Stomach (tissue), 19 donors: ENCODE data around the gene SUPT16H. TPM values are rescaled to one million over a fixed set of nuclear protein-coding genes. Genes with fewer than 3 reads are reported as not detected.

Experiments used
- DNase-seq, 2 donors: peaks; one replicate each; pipeline versions ENCODE4 v3.0.0 to v3.0.0-alpha.2; 2013 to 2019
- H3K27ac ChIP-seq, 5 donors: fragments of 200-600 bp in 4 of 5; sonication (generic) in 4 of 5; one replicate each; pipeline ENCODE4 v1.5.1; 2013 to 2019; ENCODE audit warnings: mild to moderate bottlenecking in 1 of 5, moderate library complexity in 1 of 5
- H3K27me3 ChIP-seq, 3 donors: fragments of 200-600 bp; sonication (generic); one replicate each; pipeline ENCODE4 v1.5.1; 2017 to 2019; ENCODE audit warnings: mixed run types in 1 of 3
- H3K36me3 ChIP-seq, 4 donors: fragments of 200-600 bp; sonication (generic); 1 replicate in 3 of 4; 2 replicates in 1 of 4; pipeline ENCODE4 v1.5.1; 2016 to 2019
- H3K4me1 ChIP-seq, 4 donors: fragments of 200-600 bp; sonication (generic); one replicate each; pipeline ENCODE4 v1.5.1; 2016 to 2019
- H3K4me3 ChIP-seq, 4 donors: fragments of 200-600 bp; sonication (generic) in 3 of 4; one replicate each; pipeline ENCODE4 v1.5.1; 2016 to 2019; ENCODE audit warnings: mild to moderate bottlenecking in 1 of 4
- H3K9me3 ChIP-seq, 4 donors: fragments of 200-600 bp; sonication (generic); one replicate each; pipeline ENCODE4 v1.5.1; 2016 to 2019
- EP300 ChIP-seq: sonication (generic); formaldehyde crosslinking; IDR thresholded peaks from one replicate; pipeline ENCODE4 v1.6.1; 2017; ENCODE audit warnings: antibody characterized with exemption
- POLR2A ChIP-seq, 4 donors: fragments of 450-650 bp; IDR thresholded peaks; one replicate each; pipeline ENCODE4 v1.6.1; 2016; ENCODE audit warnings: antibody characterized with exemption in 4 of 4, control low read depth in 2 of 4, mild to moderate bottlenecking in 1 of 4, moderate library complexity in 1 of 4
- POLR2AphosphoS5 ChIP-seq, 3 donors: sonication (generic); formaldehyde crosslinking; IDR thresholded peaks; one replicate each; pipeline ENCODE4 v1.6.1; 2016; ENCODE audit warnings: antibody characterized with exemption in 3 of 3
- WGBS, 5 donors: extraction: QIAGEN DNeasy Blood & Tissue Kit in 3 of 5; methylation state at CpG; one replicate each; pipeline versions ENCODE4 v1.1.5 to v1.1.7; 2013 to 2018; 5-methylcytosine and 5-hydroxymethylcytosine counted together
- intact Hi-C: fragments of 100-400 bp; cut with DNase I; formaldehyde crosslinking; loops from one replicate; pipeline ENCODE4 v1.15.1; 2023; ENCODE audit warnings: low total_unique reads
- long read RNA-seq, 10 donors: transcript quantifications; one replicate each; lab custom pipeline, GENCODE V29; 2026
- polyA plus RNA-seq, 3 donors: library from polyadenylated mRNA; stranded (reverse); fragments of 200-250 nt; gene quantifications; one replicate each; pipeline ENCODE4 v1.2.3, GENCODE V29; 2013
- total RNA-seq, 5 donors: library from RNA; depleted of rRNA; stranded (reverse); fragments of >200 nt; gene quantifications; one replicate each; pipeline versions ENCODE4 v1.1.0 to v1.2.3, GENCODE V29; 2014 to 2016
- TF ChIP-seq, protein P1 (sequence below), 7 experiments: fragments of 450-650 bp in 4 of 7; fragments of 200-600 bp in 3 of 7; sonication (generic) in 3 of 7; IDR thresholded peaks; one replicate each; pipeline ENCODE4 v1.5.1; 2016 to 2019; ENCODE audit warnings: antibody characterized with exemption in 7 of 7, control low read depth in 2 of 7, mild to moderate bottlenecking in 1 of 7
- donor health status: healthy with polysubstance abuse.
- donor health status: Bipolar disorder and iron deficiency.
- donor health status: healthy.

Gene SUPT16H
- total RNA-seq (10 to 100 TPM; 14.2 to 76.2 (median 27.4) TPM), polyA plus RNA-seq (10 to 100 TPM; 34.1 to 39.7 (median 35.1) TPM)
- long read RNA-seq, donor 1, full-length matches to known transcripts: 3 of 18 reads
- long read RNA-seq, donor 1, partial matches to known transcripts: 15 of 18 reads
- long read RNA-seq, donor 1, other reads (novel, unspliced or antisense): 0 of 18 reads
- long read RNA-seq, donor 2, full-length matches to known transcripts: 8 of 20 reads
- long read RNA-seq, donor 2, partial matches to known transcripts: 12 of 20 reads
- long read RNA-seq, donor 2, other reads (novel, unspliced or antisense): 0 of 20 reads
- long read RNA-seq, donor 3, full-length matches to known transcripts: 4 of 20 reads
- long read RNA-seq, donor 3, partial matches to known transcripts: 16 of 20 reads
- long read RNA-seq, donor 3, other reads (novel, unspliced or antisense): 0 of 20 reads
- long read RNA-seq, donor 4, full-length matches to known transcripts: 1 of 1 reads
- long read RNA-seq, donor 4, partial matches to known transcripts: 0 of 1 reads
- long read RNA-seq, donor 4, other reads (novel, unspliced or antisense): 0 of 1 reads
- long read RNA-seq, donor 5, full-length matches to known transcripts: 8 of 18 reads
- long read RNA-seq, donor 5, partial matches to known transcripts: 10 of 18 reads
- long read RNA-seq, donor 5, other reads (novel, unspliced or antisense): 0 of 18 reads
- long read RNA-seq, donor 6, full-length matches to known transcripts: 8 of 71 reads
- long read RNA-seq, donor 6, partial matches to known transcripts: 63 of 71 reads
- long read RNA-seq, donor 6, other reads (novel, unspliced or antisense): 0 of 71 reads
- long read RNA-seq, donor 7, full-length matches to known transcripts: 7 of 22 reads
- long read RNA-seq, donor 7, partial matches to known transcripts: 15 of 22 reads
- long read RNA-seq, donor 7, other reads (novel, unspliced or antisense): 0 of 22 reads
- long read RNA-seq, donor 8, full-length matches to known transcripts: 5 of 35 reads
- long read RNA-seq, donor 8, partial matches to known transcripts: 30 of 35 reads
- long read RNA-seq, donor 8, other reads (novel, unspliced or antisense): 0 of 35 reads
- long read RNA-seq, donor 9, full-length matches to known transcripts: 4 of 22 reads
- long read RNA-seq, donor 9, partial matches to known transcripts: 18 of 22 reads
- long read RNA-seq, donor 9, other reads (novel, unspliced or antisense): 0 of 22 reads
- long read RNA-seq, donor 10, partial matches to known transcripts: 0 of 1 reads
- long read RNA-seq, donor 10, other reads (novel, unspliced or antisense): 0 of 1 reads

GRCh38 chr14:21383848-21384493 is at the start of gene SUPT16H:
SUPT16H (minus strand) TSS chr14:21384019; CDS start chr14:21383927, 92 bp downstream.
- peak within 1 kb of the TSS; percentile 73 to 92 (median 80) for H3K4me3 ChIP-seq
- intact Hi-C loops: loop anchor here (10.0 kb wide), 1 partner anchor 149 kb away; no protein-coding TSS in a partner anchor
- H3K27me3 ChIP-seq: no peaks in the 10 kb centered on the region
- peaks cover 12 to 39% (median 38%) of the 10 kb centered on the region in 4 donors for H3K36me3 ChIP-seq
- H3K27ac ChIP-seq: peak within 1 kb of the TSS; percentile 88 to 94 (median 90)
- WGBS, 5 donors: 0 to 1% (median 0%) methylated on average over 48 to 54 of the region's 54 CpGs
- peaks cover 6 to 49% (median 40%) of the 10 kb centered on the region in 4 donors for H3K4me1 ChIP-seq
- DNase-seq: peak; percentile 95 to 98
- no peaks in the 10 kb centered on the region for H3K9me3 ChIP-seq
- peak in 2 of 4 donors; percentile 33 to 51 for TF ChIP-seq POLR2A (IDR thresholded peaks at IDR 0.05)
- TF ChIP-seq EP300: no peak
- TF ChIP-seq, protein P1, sequence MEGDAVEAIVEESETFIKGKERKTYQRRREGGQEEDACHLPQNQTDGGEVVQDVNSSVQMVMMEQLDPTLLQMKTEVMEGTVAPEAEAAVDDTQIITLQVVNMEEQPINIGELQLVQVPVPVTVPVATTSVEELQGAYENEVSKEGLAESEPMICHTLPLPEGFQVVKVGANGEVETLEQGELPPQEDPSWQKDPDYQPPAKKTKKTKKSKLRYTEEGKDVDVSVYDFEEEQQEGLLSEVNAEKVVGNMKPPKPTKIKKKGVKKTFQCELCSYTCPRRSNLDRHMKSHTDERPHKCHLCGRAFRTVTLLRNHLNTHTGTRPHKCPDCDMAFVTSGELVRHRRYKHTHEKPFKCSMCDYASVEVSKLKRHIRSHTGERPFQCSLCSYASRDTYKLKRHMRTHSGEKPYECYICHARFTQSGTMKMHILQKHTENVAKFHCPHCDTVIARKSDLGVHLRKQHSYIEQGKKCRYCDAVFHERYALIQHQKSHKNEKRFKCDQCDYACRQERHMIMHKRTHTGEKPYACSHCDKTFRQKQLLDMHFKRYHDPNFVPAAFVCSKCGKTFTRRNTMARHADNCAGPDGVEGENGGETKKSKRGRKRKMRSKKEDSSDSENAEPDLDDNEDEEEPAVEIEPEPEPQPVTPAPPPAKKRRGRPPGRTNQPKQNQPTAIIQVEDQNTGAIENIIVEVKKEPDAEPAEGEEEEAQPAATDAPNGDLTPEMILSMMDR (IDR thresholded peaks at IDR 0.05): no peak
- TF ChIP-seq POLR2AphosphoS5 (IDR thresholded peaks at IDR 0.05): peak; percentile 6 to 78 (median 72)

DNA sequence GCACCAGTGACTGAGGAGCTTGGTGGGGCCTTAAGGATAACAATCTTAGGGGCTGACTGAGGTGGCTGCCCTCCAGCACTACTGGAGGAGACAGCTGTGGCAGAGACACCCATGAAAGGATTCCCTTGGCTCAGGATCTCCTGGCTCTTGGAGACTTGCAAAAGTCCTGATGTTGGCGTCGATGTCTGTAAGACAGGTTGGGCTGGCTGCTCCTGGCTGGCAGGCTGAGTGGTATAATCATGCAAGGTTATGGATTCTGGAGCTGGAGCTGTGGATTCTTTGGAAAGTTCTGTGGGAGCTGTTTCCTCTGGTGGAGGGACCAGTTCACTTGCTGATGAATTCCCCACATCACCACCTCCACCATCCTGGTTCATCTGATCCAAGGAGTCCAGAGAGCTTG is 47.3 kb upstream of the SUPT16H start:
- peaks cover 5 to 27% (median 18%) of the 10 kb centered on the region in 4 donors for H3K4me1 ChIP-seq
- intact Hi-C loops: no loop called here
- no peak overlapping the region for H3K27ac ChIP-seq
- TF ChIP-seq, protein P1 (IDR thresholded peaks at IDR 0.05): no peak
- TF ChIP-seq EP300 (no peak), POLR2A (IDR thresholded peaks at IDR 0.05) (no peak), POLR2AphosphoS5 (IDR thresholded peaks at IDR 0.05) (no peak)
- DNase-seq: no peak
- no peaks in the 10 kb centered on the region for H3K9me3 ChIP-seq
- no peaks in the 10 kb centered on the region for H3K27me3 ChIP-seq
- WGBS, 5 donors: 89 to 100% (median 98%) methylated on average over 2 of the region's 2 CpGs; no CpG with 5 or more reads in 1 of the 5 donors
- no peak overlapping the region for H3K4me3 ChIP-seq
- H3K36me3 ChIP-seq: peaks cover 37 to 59% (median 56%) of the 10 kb centered on the region in 4 donors

DNA sequence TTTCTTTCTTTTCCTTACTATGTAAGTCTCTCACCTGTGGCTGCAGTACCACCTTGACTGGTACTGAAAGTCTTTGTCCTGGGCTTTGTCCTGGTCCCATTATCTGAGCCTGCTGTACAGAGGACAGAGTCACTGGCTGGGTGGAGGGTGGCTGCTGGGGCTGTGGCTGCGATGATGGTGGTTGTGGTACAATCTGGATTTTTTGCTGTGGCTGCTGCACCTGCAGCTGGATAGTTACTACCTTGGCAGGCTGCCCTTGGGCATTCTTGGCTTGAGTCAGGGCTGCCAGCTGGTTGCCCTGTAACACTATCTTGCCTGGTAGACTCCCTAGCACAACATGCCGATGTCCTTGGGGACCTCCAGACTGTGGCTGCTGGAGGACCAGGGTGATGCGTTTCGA is 45.1 kb upstream of the SUPT16H start:
- Histone ChIP-seq H3K4me3 (no peak overlapping the region), H3K27ac (no peak overlapping the region), H3K36me3 (peaks cover 53 to 81% (median 78%) of the 10 kb centered on the region in 4 donors), H3K9me3 (no peaks in the 10 kb centered on the region), H3K4me1 (peaks cover 0 to 9% (median 3%) of the 10 kb centered on the region in 4 donors), H3K27me3 (no peaks in the 10 kb centered on the region)
- 58 to 76% (median 70%) methylated on average over 4 of the region's 4 CpGs for WGBS, 5 donors
- no peak for TF ChIP-seq POLR2A (IDR thresholded peaks at IDR 0.05)
- TF ChIP-seq, protein P1 (IDR thresholded peaks at IDR 0.05): no peak
- TF ChIP-seq EP300: no peak
- no peak for TF ChIP-seq POLR2AphosphoS5 (IDR thresholded peaks at IDR 0.05)
- DNase-seq: peak in 1 of 2 donors; percentile 76
- intact Hi-C loops: no loop called here
